GM12878 (cell line): ENCODE measurements around the gene ACAT2. TPM values are rescaled to one million over a fixed set of nuclear protein-coding genes. Genes with fewer than 3 reads are reported as not detected.

Experiments used
- ATAC-seq: fragments of 200-7000 bp; cut with Tn5 transposase; 3 replicates; pipeline ENCODE4 v1.9.1; 2020; ENCODE audit warnings: mild to moderate bottlenecking, moderate library complexity
- BruUV-seq: library from RNA; stranded (reverse); fragments of 400-500 nt; replicated peaks from 2 replicates; lab custom pipeline; 2021; lab: Mats Ljungman, UMichigan
- CTCF ChIA-PET: fragments of 300-600 bp; sonication (Branson Sonifier 250); formaldehyde crosslinking; extraction: SDS; loops from one replicate; lab custom pipeline; 2021; ENCODE audit warnings: inconsistent platforms; lab: Yijun Ruan, JAX
- POLR2A ChIA-PET: fragments of 350-600 bp; formaldehyde crosslinking; extraction: SDS; loops from one replicate; lab custom pipeline; 2021; ENCODE audit warnings: inconsistent platforms; lab: Charles Lee
- RAD21 ChIA-PET: fragments of 300-600 bp; sonication (Branson Sonifier 250); formaldehyde crosslinking; loops from one replicate; lab custom pipeline; 2023; ENCODE audit warnings: antibody characterized with exemption; ENCODE audit not compliant: unreplicated experiment; lab: Charles Lee
- SMC1A ChIA-PET: fragments of 300-600 bp; sonication (Branson Sonifier 250); formaldehyde crosslinking; loops from one replicate; lab custom pipeline; 2023; ENCODE audit not compliant: unreplicated experiment, uncharacterized antibody; lab: Charles Lee
- DNase-seq: peaks from one replicate; pipeline ENCODE4 v3.0.0-alpha.2; 2011; ENCODE audit warnings: low read depth, low spot score
- FAIRE-seq: peaks from 3 replicates; lab custom pipeline; 2011; peaks lifted over from hg19 to GRCh38; lab: Jason Lieb, UNC
- H2AFZ ChIP-seq: 2 replicates; pipeline ENCODE4 v1.6.0; 2011; ENCODE audit warnings: low read depth, low read length, control low read depth; ENCODE audit not compliant: control insufficient read depth
- H3K27ac ChIP-seq: 2 replicates; pipeline ENCODE4 v1.5.1; 2011; ENCODE audit warnings: control low read depth; ENCODE audit not compliant: control insufficient read depth, insufficient read depth
- H3K27me3 ChIP-seq, 2 experiments: replicated peaks in 1 of 2; 2 replicates each; pipeline versions ENCODE4 v1.6.0 to v1.6.1; 2011; ENCODE audit warnings: low read length in 1 of 2; ENCODE audit not compliant: control insufficient read depth in 2 of 2, insufficient read depth in 2 of 2
- H3K36me3 ChIP-seq, 2 experiments: 2 replicates each; pipeline ENCODE4 v1.5.1; 2011; ENCODE audit warnings: low read length in 1 of 2; ENCODE audit not compliant: control insufficient read depth in 2 of 2, insufficient read depth in 2 of 2
- H3K4me1 ChIP-seq: 2 replicates; pipeline ENCODE4 v1.6.1; 2011; ENCODE audit warnings: mild to moderate bottlenecking, low read length, moderate library complexity, mixed read lengths; ENCODE audit not compliant: control insufficient read depth, insufficient read depth
- H3K4me2 ChIP-seq: 2 replicates; pipeline ENCODE4 v1.6.0; 2011; ENCODE audit warnings: control low read depth; ENCODE audit not compliant: control insufficient read depth, insufficient read depth
- H3K4me3 ChIP-seq: fragments of 200-600 bp; sonication (generic); 2 replicates; pipeline ENCODE4 v1.5.1; 2016
- H3K79me2 ChIP-seq: 2 replicates; pipeline ENCODE4 v1.6.0; 2011; ENCODE audit warnings: low read length; ENCODE audit not compliant: control insufficient read depth, insufficient read depth
- H3K9ac ChIP-seq: 2 replicates; pipeline ENCODE4 v1.8.0; 2011; ENCODE audit warnings: low read length, control low read depth, mixed read lengths; ENCODE audit not compliant: control insufficient read depth, insufficient read depth
- H3K9me3 ChIP-seq: replicated peaks from 3 replicates; pipeline ENCODE4 v1.5.1; 2011; ENCODE audit warnings: mild to moderate bottlenecking, low read length; ENCODE audit not compliant: control insufficient read depth, insufficient read depth
- H4K20me1 ChIP-seq: 2 replicates; pipeline ENCODE4 v1.6.0; 2011; ENCODE audit not compliant: control insufficient read depth, insufficient read depth
- BCL3 ChIP-seq: IDR thresholded peaks from 2 replicates; pipeline ENCODE4 v1.6.1; 2011; ENCODE audit warnings: borderline replicate concordance, low read depth, mild to moderate bottlenecking, moderate library complexity, low read length; ENCODE audit not compliant: insufficient read depth, poor library complexity, severe bottlenecking
- CREB1 ChIP-seq: IDR thresholded peaks from 2 replicates; pipeline ENCODE4 v1.6.1; 2012; ENCODE audit warnings: low read depth, mild to moderate bottlenecking, inconsistent platforms
- CUX1 ChIP-seq: IDR thresholded peaks from 2 replicates; pipeline ENCODE4 v1.6.1; 2012; ENCODE audit warnings: improper control_type of control experiment, low read depth, low read length; ENCODE audit not compliant: insufficient replicate concordance
- DPF2 ChIP-seq: fragments of 450-650 bp; IDR thresholded peaks from 2 replicates; pipeline ENCODE4 v1.6.1; 2017; ENCODE audit warnings: mild to moderate bottlenecking
- GATAD2B ChIP-seq: fragments of 450-650 bp; conservative IDR thresholded peaks from 2 replicates; pipeline ENCODE4 v1.6.1; 2017; ENCODE audit warnings: low read depth, mild to moderate bottlenecking, moderate library complexity
- HDAC6 ChIP-seq: fragments of 200-600 bp; sonication (generic); IDR thresholded peaks from one replicate; pipeline ENCODE4 v1.8.0; 2017; ENCODE audit warnings: antibody characterized with exemption; ENCODE audit not compliant: unreplicated experiment
- MEF2B ChIP-seq: fragments of 450-650 bp; IDR thresholded peaks from 2 replicates; pipeline ENCODE4 v1.6.1; 2018; ENCODE audit warnings: mild to moderate bottlenecking, moderate library complexity; ENCODE audit not compliant: partially characterized antibody, poor library complexity, severe bottlenecking
- SMC3 ChIP-seq: IDR thresholded peaks from 2 replicates; pipeline ENCODE4 v1.6.1; 2011; ENCODE audit warnings: low read length, improper control_type of control experiment, borderline replicate concordance
- ZBTB11 ChIP-seq: fragments of 450-650 bp; formaldehyde crosslinking; IDR thresholded peaks from 2 replicates; pipeline ENCODE4 v1.5.0; 2022; ENCODE audit warnings: mild to moderate bottlenecking, missing genetic modification characterization
- WGBS: methylation state at CpG from one replicate; pipeline ENCODE4 v1.1.6; 2016; ENCODE audit warnings: low lambda C conversion rate; ENCODE audit not compliant: insufficient replicate concordance, insufficient coverage; ENCODE audit errors: missing lambda C conversion rate; 5-methylcytosine and 5-hydroxymethylcytosine counted together
- in situ Hi-C: fragments of 300-500 bp; cut with MboI; formaldehyde crosslinking; loops from 9 replicates; pipeline ENCODE4 v1.14.3; 2018; ENCODE audit warnings: mixed read lengths
- intact Hi-C: fragments of 100-400 bp; cut with micrococcal nuclease; formaldehyde crosslinking; loops from one replicate; pipeline ENCODE4 v1.14.2; 2022; ENCODE audit not compliant: unreplicated experiment
- polyA plus RNA-seq, 11 experiments: library from polyadenylated mRNA; depleted of rRNA in 4 of 11; unstranded in 6 of 11; stranded (reverse) in 5 of 11; fragments of >200 nt; fragmentation: Nextera tagmentation in 4 of 11; fragmentation: Illumina TruSeq in 1 of 11; extraction: Ambion mirVana in 4 of 11; extraction: Trizol in 1 of 11; gene quantifications; 1 replicate in 1 of 11; 2 replicates in 10 of 11; pipeline versions ENCODE4 v1.2.1 to v1.2.3, GENCODE V29; 2011 to 2016; ENCODE audit warnings: inconsistent platforms in 2 of 11, missing spikeins in 2 of 11, low read depth in 1 of 11
- total RNA-seq, 4 experiments: library from RNA; depleted of rRNA in 3 of 4; stranded (reverse); fragments of >200 nt in 3 of 4; fragmentation: Illumina TruSeq in 1 of 4; extraction: Trizol in 1 of 4; gene quantifications; 2 replicates each; pipeline versions ENCODE4 v1.2.1 to v1.2.3, GENCODE V29; 2013 to 2021

ACAT2 gene
- total and polyA plus RNA-seq, 10 of the 15 experiments (the other 5 are each of a cell fraction or from before 2014, with no cell fraction given): 87.9 to 257 (median 132) TPM

GRCh38 chr6:159821726-159822125, 59.9 kb downstream of the ACAT2 start:
- no peaks in the 10 kb centered on the region for H4K20me1 ChIP-seq
- WGBS: 76% methylated on average over 10 of the region's 10 CpGs
- FAIRE-seq (no peak), DNase-seq (no peak), ATAC-seq (no peak)
- no peaks in the 10 kb centered on the region for H3K79me2 ChIP-seq
- H3K4me1 ChIP-seq: no peaks in the 10 kb centered on the region
- no peak overlapping the region for H3K9ac ChIP-seq
- no TSS peak for BruUV-seq
- no peak overlapping the region for H3K4me2 ChIP-seq
- intact Hi-C loops: no loop called here
- H3K27ac ChIP-seq: no peak overlapping the region
- in situ Hi-C loops: no loop called here
- H3K36me3 ChIP-seq: no peaks in the 10 kb centered on the region
- H3K9me3 ChIP-seq: no peaks in the 10 kb centered on the region
- H2AFZ ChIP-seq: no peak overlapping the region
- CTCF ChIA-PET: interaction anchor here (1.1 kb wide), 1 partner anchor 15 kb away, joined by 3 read pairs; no protein-coding TSS in a partner anchor
- no peaks in the 10 kb centered on the region; a peak in 1 of 4 replicates for H3K27me3 ChIP-seq
- H3K4me3 ChIP-seq: no peak overlapping the region
- SMC1A ChIA-PET: no interaction called here
- RAD21 ChIA-PET: no interaction called here
- POLR2A ChIA-PET: no interaction called here
- TF ChIP-seq CREB1 (no peak), DPF2 (no peak), HDAC6 (no peak), CUX1 (no peak), BCL3 (no peak), SMC3 (no peak), MEF2B (no peak), ZBTB11 (CRISPR knock-in tag) (no peak), GATAD2B (no peak)
